ENCODE results near the gene UGCG.
"Not testable (repeated sequence)": the region's sequence is repeated elsewhere in the genome, so short reads cannot be mapped to it uniquely, and the experiment has no call there.

The UGCG gene

DNA sequence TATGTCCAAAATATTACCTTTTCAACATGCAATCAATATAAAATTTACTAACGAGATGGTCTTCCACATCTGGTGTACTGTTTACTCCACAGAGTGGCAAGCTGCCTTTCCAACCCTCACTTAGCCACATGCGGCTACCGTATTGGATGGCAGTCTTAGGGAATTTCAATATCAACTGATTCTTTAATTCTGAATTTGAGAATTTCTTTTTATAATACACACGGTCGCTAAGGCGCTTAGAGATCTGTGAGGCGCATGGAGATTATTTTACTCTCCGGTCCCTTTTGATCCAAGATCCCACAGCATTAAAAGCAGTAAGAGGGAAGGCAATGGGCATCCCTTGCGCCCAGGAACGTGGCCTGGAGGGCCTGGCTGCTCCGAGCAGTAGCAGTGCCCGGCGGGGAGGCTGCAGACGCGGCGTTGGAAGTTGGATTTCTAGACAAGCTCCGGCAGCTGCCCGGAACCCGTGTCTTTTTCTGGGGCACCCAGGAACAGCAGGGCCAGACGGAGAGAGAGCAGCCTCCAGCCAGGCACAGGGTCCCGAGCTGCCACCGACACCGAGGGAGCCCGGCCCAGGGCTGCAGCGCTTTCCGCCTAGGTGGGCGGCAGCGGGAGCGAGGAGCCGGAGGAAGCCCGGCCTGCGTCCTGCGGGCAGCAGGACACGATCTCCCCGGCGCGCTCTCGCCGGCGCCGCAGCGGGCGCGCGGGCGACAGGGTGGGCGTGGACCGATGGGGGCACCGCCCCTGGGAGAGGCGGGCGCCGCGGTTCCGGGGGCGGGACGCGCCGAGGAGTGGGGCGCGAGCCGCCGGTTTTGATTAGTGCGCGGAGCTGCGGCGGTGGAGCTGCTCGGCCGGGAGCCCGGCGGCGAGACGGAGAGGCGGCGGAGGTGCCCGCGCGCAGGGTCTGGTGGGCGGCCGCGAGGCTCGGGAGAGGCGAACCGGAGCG, at the start of gene UGCG:
UGCG (plus strand) TSS at position 819 of the 946 bp plus-strand sequence. CDS start 402 bp downstream, outside the sequence.
- DNase-seq = peak; percentile 92

DNA sequence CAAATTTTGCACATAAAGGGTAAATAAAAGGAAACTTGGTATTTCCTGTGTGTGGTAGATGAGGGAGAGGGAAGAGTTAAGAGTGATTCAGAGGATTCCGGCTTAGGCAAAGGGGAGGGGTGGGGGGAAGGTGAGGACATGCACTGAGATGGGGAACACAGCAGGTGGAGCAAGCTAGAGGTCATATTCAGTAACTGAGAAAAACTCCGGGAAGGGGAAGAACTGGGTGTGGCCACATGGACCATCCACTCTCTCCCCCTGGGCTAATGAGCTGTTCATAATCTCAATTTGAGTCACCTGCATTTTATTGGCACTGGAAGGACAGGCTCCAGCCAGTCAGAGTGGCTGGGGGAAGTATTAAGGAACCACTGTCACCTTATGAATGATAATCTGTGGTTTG, 45.1 kb upstream of the UGCG start:
- DNase-seq = peak; percentile 31

DNA sequence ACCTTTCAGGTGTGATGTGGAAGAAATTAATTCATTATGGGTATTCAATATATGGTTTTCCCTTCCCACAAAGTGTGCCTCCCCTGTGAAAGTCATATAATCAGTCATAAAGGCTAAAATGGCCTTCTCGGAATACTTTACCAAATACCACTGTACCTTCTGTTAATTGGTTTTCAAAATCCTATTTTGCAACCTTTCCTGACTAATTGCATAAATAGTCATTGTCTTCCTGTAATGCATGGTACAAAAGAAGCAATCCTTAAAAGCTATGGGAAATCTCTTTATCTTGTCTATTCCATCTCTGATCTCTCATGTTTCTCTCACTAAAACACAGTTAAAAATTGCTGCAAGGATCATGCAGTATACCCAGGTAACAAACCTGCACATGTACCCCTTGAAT, 44.3 kb upstream of the UGCG start:
- no peak for DNase-seq

DNA sequence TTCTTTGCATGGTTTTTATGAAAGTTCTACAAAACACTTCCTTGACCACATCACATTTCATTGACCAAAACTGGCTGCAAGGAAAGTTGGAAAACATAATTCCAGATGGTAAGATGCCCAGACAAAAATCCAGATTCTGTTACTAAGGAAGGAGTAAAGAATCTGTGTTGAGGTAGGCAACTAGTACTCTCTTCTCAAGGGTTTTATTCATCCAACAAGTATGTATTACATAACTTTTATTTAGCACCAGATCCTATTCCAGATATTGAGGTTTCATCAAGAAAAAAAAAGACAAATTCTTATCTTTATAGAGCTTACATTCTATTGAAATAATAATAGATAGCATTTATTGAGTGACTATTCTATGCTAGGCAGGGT, 43.2 kb upstream of the UGCG start:
- no peak for DNase-seq

DNA sequence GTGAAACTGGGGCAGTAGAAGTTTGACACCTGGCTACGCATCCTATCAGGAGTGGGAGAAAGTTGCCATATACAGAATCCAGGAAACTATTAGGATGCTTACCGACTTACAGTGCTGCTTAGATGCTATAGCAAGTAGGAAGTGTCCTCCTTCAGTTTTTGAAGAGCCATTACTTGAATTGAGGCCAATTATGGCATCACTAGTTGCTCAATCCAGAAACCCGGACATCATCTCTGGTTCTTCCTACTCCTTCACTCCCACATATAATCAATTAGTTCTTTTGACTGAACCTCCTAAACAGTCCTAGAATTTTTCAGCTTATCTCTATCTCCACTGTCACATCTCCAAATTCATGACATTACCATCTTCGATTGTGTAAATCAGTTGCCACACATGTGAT, 41.8 kb upstream of the UGCG start:
- DNase-seq = no peak

DNA sequence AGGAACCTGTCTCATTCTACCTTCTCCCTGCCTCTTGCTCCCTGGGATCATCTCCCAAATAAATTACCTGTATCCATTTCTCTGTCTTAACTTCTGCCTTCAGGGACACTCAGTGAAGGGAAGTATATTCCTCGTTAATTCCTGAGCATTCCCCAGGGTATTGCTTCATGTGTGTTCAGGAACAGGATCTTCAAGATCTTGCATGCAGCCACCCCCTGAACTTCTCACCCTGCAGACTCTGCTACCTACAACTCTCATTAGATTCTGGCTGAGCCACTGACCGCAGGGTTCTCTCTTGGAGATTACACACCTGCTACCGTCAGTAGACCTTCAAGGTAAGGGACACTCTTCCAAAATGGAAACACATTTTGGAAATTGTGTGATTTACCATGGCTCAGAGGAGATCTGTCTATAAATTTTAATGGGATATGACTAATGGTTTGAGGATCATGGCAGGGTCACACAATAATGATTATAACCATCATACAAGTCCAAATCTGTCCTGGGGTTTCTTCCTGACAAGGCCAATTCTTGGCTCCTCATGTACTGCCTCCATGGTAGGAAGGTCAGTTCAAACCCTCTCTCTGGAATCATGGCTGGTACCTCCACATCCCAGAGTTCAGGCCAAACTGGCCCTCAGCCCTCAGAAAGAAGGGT, 38.9 kb upstream of the UGCG start:
- no peak for DNase-seq

DNA sequence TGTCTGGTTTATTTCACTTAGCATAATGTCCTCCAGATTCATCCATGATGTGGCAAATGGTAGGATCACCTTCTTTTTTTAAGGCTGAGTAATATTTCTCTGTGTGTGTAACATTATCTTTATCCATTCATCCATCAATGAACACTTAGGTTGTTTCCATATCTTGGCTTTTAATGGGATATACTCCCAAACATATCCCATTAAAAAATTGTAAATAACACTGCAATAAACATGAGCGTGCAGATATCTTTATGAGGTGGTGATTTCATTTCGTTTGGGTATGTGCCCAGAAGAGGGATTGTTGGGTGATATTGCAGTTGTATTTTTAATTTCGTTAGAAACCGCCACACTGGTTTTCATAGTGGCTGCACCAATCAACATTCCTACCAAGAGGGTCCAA, 36.2 kb upstream of the UGCG start:
- DNase-seq = no peak

DNA sequence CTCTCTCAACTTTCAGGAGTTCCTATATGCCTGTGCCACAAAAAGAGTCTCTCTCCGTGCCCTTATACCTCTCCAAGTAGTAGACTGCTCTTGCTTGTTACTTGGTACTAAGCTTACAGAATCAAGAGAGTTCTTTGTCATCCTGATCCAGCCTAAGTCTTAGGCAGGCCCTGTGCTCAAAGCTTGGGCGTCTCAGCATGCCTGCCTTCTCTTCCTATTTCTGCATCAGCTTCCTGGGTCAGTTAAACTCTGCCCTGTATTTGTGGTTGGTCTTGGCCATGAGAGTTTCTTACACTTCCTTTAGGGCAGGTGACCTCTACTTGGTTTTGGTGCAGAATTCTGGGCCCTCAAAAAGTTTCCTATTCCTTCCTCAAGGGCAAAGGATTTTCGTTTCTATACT, 33.0 kb upstream of the UGCG start:
- DNase-seq = no peak

DNA sequence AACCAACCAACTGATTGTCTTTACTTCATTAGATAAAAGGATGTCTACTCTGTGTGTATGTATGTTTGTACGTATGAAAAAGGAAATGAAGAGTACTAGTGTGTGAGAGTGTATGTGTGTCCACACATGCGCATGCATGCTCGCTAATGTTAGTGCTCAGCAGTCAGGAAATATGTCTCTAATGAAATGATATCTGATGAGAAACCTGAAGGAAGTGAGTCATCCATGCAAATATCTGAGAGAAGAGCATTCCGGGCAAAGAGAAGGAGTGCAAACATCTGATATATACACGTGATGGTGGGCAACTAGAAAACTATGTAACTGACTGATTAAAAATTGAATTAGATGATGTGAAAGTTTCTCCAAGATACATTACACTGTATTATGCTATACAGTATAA, 29.6 kb upstream of the UGCG start:
- DNase-seq = no peak

DNA sequence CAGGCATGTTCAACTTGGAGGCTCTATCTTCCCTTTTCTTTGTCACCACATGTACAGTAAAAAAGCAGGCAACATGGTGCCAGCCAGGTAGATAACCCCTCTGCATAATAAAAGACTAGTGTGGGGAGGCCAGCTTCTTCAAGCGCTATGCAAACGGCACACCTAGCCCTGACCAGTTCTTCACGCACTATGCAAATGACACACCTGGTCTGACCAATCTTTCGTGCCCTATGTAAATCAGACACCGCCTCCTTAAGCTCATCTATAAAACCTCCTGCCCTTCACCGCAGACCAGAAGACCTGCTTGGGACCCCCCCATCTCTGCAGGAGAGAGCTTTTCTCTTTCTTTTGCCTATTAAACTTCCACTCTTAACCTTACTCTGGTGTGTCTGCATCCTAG, 28.1 kb upstream of the UGCG start:
- DNase-seq = no peak

DNA sequence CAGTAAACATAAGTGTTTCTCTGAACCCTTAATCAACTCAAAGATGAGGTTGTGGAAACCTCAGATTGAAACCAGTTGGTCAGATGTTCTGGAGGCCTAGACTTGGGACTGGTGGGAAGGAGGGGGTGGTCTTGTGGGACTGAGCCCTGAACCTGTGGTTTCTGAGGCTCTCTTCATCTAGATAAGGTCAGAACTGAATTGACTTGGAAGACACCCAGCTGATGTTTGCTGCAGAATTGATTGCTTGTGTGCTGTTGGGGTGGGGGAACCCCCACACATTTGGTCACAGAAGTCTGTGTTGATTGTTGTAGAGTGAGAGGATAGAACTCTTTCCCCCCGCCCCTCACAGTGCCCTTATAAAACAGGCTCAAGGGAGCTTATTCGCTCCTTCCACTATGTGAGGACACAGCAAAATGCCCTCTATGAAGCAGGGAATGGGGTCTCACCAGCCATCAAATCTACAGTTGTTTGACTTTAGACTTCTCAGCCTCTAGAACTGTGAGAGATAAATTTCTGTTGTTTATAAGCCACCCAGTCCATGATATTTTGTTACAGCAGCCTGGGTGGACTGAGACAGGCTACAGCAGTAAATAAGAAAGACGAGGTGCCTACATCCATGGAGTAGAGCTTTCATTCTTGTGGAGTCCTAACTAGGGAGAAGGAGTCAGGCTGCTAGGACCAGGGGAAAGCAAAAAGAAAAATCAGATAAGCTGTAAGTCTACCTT, 25.7 kb upstream of the UGCG start:
- DNase-seq = no peak

DNA sequence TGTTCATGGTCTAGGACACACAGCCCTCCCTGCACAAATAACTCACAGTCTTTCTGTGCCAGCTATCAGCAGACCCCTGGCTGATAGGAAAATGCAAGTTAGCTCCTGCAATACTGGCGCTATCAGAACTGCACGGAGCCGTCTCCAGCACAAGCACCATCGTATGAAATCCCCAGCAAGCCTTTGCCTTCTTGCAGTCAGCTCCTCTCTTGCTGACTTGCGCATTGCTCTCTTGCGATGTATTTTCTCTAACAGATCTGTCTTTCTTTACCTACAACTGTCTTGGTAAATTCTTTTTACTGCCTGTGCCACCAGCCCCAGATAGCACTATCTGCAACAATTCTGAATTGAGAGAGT, 25.1 kb upstream of the UGCG start:
- no peak for DNase-seq

DNA sequence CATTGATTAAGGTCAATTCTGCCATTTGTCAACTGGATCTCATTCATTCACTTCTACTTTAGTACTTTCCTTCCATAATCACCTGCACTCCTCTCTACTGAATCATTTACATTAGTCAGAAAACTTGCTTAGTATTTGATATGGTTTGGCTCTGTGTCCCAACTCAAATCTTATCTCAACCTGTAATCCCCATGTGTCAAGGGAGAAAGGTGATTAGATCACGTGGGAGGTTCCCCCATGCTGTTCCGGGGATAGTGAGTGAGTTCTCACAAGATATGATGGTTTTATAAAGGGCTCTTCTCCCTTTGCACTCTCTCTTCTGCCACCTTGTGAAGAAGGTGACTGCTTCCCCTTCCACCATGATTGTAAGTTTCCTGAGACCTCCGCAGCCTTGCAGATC, 23.7 kb upstream of the UGCG start:
- no peak for DNase-seq

DNA sequence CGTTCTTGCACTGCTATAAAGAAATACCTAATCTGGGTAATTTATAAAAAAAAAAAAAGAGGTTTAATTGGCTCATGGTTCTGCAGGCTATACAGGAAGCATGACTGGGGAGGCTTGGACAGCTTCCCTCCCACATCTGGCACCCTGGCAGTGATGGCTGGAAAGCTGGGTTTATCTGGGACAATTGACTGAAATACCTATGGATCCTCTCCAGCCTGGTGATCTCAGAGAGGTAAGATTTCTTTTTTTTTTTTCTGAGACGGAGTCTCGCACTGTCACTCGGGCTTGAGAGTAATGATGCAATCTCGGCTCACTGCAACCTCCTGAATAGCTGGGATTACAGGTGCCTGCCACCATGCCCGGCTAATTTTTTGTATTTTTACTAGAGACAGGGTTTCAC, 22.7 kb upstream of the UGCG start:
- no peak for DNase-seq

DNA sequence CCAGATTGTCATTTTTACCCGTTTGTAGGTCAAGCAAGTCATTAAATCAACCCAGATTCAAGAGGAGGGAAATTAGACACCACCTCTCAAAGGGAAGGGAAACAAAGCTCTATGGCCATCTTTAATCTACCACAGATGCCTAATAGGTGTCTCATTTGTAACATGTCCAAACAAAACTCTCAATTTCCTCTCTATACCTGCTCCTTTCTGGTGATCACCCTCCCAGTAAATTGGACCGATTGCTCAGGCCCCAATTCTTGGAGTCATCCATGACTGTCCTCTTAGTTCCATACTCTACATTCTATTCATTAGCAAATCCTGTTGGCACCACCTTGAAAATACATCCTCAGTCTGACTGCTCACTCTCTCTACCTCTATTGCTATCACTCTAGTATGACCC, 22.1 kb upstream of the UGCG start:
- no peak for DNase-seq

DNA sequence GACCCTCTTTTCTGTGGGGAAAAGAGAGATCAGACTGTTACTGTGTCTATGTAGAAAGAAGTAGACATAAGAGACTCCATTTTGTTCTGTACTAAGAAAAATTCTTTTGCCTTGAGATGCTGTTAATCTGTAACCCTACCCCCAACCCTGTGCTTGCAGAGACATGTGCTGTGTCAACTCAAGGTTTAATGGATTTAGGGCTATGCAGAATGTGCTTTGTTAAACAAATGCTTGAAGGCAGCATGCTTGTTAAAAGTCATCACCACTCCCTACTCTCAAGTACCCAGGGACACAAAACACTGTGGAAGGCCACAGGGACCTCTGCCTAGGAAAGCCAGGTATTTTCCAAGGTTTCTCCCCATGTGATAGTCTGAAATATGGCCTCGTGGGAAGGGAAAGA, 21.3 kb upstream of the UGCG start:
- not testable (repeated sequence) for DNase-seq

DNA sequence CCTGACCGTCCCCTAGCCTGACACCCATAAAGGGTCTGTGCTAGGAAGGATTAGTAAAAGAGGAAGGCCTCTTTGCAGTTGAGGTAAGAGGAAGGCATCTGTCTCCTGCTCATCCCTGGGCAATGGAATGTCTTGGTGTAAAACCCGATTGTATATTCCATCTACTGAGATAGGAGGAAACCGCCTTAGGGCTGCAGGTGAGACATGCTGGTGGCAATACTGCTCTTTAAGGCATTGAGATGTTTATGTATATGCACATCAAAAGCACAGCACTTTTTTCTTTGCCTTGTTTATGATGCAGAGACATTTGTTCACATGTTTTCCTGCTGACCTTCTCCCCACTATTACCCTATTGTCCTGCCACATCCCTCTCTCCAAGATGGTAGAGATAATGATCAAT, 20.9 kb upstream of the UGCG start:
- not testable (repeated sequence) for DNase-seq

DNA sequence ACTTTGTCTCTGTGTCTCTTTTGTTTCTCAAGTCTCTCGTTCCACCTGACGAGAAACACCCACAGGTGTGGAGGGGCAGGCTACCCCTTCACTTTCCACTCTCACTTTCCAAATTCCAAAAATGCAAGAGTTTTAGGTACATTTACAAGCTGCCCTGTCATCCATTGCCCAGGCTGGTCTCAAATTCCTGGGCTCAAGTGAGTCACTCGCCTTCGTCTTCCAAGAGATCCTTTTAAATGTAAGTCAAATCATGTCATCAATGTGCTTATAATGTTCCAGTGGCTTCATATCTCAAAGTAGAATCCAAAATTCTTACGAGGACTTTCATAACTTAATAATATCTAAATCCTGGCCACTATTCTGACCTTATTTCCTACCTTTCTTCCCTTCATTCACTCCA, 20.4 kb upstream of the UGCG start:
- no peak for DNase-seq

DNA sequence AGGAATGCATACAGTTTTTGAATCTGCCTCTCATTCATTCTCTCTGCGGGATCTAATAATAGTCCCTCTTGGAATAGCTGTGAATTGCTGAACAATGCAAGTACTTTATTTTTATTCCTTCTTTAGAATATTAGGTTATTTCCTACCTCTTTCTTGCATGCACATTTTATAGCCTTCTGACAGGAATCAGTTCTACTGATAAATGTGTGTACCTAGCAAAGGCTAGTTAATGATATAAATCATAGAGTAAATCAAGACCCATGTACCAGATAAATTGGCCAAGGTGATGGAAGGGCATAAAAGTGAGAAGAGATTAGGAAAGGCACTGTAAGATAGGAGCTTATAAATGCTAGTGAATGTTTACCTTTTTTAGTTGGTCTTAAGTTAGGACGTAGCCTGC, 19.2 kb upstream of the UGCG start:
- DNase-seq = no peak

DNA sequence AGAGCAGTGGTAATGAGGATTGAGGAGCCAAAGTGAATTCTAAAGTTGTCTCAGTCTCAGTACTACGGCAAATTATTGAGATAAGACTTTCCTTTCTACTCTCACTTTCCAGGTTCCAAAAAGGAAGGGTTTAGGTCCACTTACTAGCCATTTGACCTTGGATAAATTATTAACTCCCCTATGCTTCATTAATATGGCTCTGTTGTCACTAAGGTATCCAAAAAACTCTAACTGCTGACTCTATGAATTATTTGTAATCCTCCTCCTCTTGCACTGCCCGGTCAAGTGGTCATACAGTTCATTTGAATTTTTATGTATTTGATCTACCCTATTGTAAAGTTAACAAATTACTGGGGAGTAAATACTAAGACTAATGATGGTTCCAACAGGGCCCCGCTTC, 17.7 kb upstream of the UGCG start:
- DNase-seq = no peak

DNA sequence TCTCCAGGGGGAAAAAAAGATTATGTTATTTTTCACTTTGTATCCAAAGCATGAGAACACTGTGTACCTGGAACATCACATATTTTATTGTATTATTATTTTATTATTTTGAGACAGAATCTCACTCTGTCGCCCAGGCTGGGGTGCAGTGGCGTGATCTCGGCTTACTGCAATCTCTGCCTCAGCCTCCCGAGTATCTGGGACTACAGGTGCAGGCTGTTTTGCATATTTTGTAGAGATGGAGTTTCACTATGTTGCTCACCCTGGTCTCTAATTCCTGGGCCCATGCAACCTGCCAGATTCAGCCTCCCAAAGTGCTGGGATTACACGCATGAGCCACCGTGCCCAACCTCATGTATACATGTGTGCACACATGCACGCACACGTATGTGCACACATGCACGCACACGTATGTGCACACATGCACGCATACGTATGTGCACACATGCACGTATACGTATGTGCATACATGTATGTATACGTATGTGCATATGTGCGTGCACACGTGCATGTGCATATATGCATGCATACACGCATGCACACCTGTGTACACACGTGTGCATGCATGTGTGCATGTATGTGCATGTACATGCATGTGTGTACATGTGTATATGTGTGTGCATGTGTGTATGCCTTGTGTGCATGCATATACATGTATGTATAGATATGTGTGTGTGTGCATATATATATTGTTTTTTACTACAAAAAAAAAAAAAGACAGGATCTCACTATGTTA, 9.5 kb upstream of the UGCG start:
- DNase-seq = no peak

DNA sequence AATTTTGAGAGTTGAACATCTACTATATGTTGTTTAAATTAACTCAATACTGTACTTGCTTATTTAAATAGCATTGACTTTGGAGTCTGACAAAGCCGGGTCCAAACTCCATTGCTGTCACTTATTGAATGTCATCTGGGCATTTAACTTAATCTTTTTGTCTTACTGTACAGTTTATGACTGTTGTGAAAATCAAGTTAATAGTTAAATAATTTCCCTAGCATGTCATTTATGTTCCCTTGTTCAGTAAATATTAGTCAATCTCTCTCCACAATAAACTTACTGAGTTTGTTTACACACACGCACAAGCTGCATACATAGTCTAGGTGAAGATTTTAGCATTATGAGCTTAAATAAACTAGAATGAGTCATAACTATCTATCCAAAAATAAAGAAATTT, 6.3 kb upstream of the UGCG start:
- no peak for DNase-seq

DNA sequence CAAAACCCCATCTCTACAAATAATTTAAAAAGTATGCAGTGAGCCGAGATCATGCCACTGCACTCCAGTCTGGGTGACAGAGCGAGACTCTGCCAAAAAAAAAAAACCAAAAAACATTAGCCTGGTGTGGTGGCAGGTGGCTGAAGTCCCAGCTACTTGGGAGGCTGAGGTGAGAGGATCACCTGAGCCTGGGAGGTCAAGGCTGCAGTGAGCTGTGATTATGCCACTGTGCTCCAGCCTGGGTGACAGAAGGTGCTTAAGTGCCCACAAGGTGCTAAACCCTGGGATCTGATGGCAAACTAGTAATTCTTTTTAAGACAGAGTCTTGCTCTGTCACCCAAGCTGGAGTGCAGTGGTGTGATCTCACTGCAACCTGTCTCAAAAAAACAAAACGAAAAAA, 5.7 kb upstream of the UGCG start:
- DNase-seq = not testable (repeated sequence)
